NCI-H2196 (cell line): Measurements from ENCODE around the gene SCTR.
"Not testable (repeated sequence)": the region's sequence is repeated elsewhere in the genome, so short reads cannot be mapped to it uniquely, and the experiment has no call there.

ENCODE experiments used
- DNase-seq: peaks from one replicate; lab custom pipeline; 2025; ENCODE audit not compliant: unreplicated experiment; lab: John Stamatoyannopoulos, UW

SCTR gene

DNA sequence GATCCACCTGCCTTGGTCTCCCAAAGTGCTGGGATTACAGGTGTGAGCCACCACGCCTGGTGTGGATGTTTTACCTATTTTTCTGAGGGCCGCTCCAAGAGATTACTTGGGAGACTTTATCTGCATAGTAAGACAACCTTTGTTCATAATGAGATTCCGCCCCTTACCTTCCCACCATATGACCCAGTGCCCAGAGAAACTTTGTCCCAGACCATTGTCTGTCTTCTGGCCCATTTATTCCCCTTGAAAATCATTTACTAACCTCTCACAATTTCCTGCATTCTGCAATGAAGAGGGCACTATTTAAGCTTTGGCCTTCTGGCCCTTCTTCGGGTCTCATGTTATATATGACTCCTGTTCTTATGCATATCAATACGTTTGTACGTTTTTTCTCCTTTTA, 106.4 kb downstream of the SCTR start:
- no peak for DNase-seq

DNA sequence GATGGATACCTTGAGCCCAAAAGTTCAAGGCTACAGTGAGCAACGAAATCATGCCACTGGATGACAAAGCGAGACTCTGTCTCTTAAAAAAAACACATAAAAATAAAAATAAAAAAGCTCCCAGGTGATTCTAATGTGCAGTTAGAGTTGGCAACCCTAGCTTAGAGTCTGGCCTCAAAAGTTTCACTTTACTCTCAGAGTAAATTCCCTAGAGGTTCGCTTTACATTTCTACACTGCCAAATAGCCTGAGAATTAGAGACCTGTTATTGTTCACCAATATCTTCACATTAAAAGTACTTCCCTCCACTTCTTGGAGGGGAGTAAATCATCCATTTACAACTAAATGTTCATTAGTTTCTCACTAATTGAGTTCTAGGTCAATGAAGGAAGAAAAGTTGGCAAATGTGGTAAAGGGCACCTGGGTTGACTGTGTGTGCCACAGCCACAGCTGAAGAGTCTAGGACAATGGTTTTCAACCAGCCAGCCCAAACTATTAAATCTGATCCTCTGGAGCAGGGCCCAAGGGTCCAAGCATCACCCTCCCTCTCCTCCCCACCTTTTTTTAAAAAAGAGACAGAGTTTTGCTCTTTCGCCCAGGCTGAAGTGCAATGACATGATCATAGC, 107.9 kb downstream of the SCTR start:
- no peak for DNase-seq

DNA sequence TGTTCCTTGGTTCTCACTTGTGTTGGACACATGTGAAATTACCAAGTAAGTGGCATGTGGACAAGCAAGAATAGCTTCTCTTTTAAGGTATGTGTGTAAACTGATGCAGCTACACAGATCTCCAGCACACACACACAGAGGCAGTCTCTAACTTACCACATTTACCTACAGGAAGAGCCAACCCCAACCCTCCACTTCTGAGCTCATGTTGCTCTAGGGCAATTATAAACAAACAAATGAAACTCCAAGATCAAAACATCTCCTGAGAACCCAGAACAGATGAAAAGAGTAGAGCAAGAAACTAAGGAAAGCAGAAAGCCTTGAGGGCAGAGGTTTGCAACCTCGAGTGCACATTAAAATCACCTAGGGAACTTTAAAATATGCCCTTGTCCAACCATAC, 108.7 kb downstream of the SCTR start:
- no peak for DNase-seq

DNA sequence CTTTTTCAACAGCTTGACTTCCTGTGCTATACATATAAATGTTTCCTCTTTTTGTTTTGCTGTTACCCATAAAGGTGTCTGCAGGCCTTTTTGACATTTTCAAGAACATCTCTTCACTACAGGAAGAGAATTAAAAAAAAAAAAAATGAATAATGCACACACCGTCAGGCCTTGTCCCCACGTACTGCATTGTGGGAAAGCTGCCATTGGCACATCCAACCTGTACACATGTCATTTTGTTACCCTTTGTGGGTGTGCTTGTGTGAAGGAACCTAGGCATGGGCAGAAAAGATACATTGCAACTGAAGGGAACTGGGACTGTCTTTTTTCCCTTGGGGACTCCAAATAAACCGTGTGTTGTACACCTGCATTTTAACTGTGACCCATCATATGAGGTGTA, 109.4 kb downstream of the SCTR start:
- DNase-seq, result no peak

DNA sequence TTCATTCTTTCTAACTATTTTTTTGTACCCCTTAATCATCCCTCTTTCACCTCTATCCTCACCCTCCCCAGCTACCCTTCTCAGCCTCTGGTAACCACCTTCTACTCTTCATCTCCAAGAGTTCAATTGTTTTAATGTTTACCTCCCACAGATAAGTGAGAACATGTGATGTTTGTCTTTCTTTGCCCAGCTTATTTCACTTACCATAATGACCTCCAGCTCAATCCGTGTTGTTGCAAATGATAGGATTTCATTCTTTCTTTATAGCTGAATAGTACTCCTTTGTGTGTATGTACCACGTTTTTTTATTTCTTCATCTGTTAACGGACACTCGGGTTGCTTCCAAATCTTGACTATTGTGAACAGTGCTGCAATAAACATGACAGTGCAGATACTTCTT, 114.8 kb downstream of the SCTR start:
- DNase-seq, result no peak

DNA sequence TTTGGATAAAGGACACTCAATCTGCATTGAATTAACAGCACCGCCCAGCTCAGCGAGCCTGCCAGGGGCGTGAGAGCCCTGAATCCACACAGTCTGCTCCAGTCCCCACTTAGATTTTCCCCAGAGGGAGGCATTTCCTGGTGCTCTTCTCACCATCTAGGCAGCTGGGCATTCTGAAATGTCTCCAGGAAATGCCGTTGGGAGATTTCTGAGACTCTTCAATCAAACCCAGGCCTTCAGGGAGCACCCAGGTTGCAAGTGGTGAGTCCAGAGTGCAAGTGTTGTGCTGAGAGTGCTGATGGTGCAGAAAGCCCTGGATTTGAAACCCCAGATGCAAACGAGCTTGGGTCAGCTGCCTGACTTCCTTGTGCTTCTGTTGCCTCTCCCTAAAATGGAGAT, 116.1 kb downstream of the SCTR start:
- DNase-seq, result peak; percentile 21

DNA sequence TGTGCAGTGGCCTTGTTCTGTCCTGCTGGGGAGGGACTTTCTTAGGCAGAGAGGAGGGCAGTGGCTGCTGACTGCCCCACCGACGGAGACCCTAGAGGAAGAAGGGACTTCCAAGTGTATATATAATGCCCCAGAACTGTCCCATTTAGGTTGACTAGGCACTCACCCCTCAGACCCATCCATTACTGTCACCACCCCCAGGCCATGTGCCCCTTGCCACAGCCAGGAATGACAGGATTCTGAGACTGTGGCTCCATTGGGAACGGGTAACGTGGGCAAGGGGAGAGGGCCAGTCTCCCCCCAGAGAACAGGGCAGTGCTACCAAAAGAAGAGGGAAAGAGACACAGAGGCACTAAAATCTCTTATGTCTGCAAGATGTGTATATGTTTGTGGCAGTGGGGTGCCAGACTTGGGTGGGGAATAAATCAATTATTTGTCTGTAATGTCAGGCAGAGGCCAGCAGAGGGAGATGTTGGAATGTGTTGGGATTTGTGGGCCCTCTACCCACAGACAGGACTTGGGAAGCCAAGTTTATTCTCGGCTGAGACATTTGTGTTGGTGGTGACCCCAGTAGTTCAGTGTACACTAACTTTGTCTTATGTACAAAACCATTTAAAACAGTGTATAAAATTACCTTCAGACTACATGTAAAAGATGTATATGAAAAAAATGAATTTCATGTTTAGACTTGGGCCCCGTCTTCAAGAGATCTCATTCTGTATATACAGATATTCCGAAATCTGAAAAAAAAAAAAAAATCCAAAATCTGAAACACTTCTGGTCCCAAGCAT, 116.7 kb downstream of the SCTR start:
- peak; percentile 53 for DNase-seq

DNA sequence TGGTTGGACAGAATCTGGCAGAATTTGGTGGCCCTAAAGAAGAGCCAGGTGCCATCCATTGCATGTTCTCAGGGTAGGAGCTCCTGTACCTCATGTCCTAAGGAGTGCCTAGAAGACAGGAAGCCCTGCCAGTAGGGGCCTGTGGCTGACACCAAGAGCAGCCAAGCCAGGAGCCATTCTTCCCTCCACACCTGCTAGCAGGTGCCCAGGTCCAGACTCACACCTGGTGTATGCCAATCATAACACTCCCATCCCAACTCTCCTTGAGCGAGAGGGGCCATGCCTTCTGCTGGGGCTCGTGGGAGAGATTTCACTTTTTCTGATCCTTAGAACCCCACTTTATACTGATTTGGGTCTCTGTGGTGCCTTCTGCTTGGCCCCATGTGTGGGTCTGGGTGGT, 119.1 kb downstream of the SCTR start:
- no peak for DNase-seq

DNA sequence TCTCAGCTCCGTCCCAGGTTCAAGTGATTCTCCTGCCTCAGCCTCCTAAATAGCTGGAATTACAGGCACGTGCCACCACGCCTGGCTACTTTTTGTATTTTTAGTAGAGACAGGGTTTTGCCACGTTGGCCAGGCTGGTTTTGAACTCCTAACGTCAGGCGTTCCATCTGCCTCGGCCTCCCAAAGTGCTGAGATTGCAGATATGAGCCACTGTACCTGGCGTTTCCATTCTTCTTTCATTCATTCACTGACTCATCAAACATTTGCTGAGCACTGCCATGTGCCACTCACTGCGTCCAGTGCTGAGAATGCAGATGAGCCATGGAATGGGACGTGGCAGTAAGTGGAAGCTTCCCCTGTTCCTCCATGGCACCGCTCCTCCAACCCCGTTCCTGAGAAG, 120.7 kb downstream of the SCTR start:
- not testable (repeated sequence) for DNase-seq

DNA sequence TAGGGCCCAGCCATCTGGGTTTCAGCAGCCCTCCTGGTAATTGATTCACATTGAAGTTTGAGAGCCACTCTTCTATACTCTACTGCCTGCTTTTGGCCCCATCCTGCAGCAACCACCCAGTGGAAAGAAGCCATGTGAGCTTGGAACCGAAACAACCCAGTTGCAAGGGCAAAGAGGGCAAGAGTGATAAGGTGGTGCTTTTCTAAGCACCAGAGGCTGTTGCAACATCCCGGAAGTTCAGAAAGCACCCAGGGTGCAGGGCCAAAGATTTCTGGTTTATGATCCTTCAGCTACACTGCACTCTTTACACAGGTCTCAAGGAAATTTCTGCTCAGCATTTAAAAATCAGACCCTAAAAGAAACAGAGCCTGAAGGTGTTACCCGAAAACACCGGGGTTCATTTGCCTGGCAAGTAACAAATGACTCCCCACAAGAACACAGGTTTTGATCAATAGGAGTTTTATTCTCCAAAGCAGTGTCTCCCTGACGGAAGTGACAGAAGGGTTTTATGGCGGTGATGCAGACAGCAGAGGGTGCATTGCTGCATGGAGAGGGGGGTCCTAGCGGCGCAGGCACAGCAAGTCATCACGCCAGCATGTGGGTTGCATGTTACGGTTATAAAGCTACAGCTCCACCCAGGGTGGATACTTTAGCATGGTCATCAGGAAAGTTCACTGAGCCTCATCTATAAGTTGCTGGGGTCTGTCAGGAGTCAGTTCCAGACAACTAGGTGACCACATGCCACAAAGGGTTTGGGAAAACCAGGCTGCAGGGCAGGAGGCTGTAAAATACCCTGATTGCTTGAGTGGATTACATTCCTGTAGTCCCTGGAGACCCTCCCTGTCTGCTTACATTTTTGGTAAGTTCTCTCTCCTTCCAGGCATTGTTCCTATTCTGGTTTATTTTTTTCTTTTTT, 121.4 kb downstream of the SCTR start:
- no peak for DNase-seq

DNA sequence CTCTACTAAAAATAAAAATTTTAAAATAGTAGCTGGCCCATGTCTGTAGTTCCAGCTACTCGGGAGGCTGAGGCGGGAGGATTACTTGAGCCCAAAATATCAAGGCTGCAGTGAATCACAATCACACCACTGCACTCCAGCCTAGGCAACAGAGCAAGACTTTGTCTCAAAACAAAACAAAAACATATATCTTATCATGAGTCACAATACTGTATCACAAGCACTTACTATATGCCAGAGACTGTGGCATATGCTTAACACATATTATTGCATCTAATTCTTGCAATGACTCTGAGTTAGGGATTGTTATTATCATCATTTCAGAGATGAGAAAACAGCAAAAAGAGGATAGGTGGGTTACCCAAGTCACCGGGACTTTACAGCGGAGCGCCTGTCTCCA, 122.2 kb downstream of the SCTR start:
- no peak for DNase-seq

DNA sequence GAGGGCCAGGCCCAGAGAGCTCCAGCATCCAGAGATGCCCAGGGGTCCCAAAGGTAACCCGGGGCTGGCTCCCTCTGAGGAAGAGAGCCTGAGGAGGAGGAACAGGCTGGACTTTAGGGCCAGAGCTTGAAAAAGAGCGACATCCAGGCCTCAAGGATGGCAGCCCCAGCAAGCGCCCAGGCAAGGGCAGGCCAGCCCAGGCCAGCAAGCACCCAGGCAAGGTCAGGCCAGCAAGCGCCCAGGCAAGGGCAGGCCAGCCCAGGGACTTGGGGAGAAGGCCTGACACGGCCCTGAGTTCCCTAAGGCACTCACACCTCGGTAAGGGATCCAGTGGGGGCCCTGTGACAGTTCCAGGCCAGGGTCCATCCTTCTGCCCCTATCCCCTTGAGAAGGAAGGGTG, 127.1 kb downstream of the SCTR start:
- no peak for DNase-seq

DNA sequence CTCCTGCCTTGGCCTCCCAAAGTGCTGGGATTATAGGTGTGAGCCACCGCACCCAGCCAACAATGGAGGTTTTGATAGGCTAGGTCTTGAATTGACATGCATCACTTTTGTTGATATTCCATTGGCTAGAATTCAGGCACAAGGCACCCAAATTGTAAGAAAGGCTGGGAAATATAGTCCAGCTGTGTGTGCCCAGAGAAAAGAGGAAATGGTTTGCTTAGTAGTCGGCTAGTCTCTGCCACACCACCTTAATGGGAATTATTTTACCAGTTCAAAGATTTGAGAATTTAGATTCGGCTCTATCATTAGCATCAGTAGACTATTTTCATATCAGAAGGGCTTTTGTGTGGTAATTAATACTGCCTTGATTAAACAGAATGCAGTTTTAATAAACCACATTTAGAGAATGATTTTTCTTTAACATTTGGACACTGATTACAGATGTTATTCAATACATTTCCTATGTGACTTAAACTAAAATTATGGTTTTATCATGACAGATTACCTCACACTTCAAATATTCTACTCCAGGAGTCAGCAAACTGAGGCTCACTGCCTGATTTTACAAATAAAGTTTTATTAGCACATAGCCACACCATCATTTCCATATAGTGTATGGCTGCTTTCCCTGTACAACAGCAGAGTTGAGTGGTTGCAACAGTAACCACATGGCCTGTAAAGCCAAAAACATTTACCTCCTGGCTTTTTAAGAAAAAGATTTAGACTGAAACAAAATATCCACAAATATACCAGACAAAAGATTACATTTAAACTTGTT, 130.1 kb downstream of the SCTR start:
- DNase-seq, result no peak
